Stimulated activated CD8-positive, alpha-beta memory T cell treated with anti-CD3 and anti-CD28 coated beads, Interleukin-4, amount 100 ng/mL, for 48 hours (primary cell): ENCODE data around the gene KLHL10.
A peak's percentile ranks its signal among the peaks of the same experiment; 100 is the strongest.
"Not testable (repeated sequence)": the region's sequence is repeated elsewhere in the genome, so short reads cannot be mapped to it uniquely, and the experiment has no call there.

Source experiments
- DNase-seq: peaks from one replicate; pipeline ENCODE4 v3.0.0-alpha.2; 2020

The KLHL10 gene

DNA sequence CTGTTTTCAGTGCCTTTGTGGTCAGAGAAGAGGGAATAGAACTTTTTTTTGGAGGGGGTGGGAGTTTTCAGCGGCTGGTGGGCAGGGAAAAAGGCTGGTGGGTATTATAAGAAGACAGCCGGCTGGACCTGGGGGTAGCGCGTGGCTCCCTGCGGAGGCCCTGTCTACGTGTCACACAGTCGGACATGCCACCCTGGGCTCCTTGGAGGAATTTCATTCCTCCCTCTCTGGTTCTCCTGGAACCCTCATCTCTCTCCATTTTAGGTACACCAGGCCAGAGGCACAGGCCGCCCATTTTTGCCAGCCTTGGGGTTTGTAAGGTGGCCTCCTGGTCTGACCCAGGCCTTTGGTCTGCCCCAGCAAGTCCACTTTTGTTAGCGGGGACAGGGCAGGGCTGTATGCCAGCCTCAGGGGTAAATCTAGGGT, 23.9 kb upstream of the KLHL10 start:
- no peak for DNase-seq

DNA sequence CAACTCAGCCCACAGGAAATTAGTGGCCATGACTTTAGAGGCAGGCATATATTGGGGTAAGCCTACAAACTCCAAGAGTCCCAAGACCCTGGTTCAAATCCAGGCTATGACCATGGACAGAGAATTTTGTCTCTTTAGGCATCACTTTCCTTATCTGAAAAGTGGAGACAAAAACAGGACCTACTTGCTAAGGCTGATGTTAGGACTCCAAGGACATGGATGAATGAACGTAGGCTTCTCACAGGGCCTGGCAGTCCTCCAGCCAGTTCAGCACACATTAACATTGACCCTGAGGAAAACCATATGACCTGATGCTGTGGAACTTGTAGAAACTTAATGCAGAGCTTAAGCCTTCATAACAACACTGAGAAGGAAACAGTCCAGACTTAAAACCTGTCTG, 23.4 kb upstream of the KLHL10 start:
- no peak for DNase-seq

DNA sequence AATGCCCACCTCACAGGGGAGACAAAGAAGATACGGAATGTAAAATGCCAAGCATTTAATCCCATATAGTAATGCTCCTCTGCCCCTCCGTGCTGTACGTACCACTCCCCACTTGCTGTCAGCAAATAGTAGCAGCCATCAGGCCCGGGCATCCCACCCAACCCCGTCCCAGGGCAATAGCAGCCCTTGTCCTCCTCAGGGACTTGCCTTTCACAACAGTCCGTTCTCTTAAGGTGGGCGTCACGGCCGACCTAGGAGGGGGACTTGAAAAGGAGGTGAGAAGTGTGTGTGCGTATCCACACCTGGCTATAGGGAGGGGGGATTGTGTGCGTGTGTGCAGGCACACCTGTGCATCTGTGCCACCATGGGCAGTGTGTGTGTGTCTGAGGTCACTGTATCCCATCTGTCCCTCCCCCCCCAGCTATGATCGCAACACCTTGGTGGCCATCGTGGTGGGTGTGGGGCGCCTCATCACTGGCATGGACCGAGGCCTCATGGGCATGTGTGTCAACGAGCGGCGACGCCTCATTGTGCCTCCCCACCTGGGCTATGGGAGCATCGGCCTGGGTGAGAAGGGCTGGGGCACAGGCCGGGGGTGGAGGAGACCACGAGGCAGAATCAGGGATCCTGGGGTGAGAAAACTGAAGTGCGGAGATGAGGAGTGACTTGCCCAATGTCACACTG, 20.8 kb upstream of the KLHL10 start:
- DNase-seq: no peak

DNA sequence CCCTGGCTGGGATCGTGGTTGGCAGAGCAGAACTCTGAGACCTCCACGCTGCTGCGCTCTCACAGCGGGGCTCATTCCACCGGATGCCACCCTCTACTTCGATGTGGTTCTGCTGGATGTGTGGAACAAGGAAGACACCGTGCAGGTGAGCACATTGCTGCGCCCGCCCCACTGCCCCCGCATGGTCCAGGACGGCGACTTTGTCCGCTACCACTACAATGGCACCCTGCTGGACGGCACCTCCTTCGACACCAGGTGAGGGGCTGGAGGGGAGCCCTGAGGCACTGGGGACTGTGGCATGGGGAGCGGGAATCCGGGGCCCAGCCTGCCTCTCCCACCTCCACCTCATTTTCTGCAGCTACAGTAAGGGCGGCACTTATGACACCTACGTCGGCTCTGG, 19.6 kb upstream of the KLHL10 start:
- no peak for DNase-seq

DNA sequence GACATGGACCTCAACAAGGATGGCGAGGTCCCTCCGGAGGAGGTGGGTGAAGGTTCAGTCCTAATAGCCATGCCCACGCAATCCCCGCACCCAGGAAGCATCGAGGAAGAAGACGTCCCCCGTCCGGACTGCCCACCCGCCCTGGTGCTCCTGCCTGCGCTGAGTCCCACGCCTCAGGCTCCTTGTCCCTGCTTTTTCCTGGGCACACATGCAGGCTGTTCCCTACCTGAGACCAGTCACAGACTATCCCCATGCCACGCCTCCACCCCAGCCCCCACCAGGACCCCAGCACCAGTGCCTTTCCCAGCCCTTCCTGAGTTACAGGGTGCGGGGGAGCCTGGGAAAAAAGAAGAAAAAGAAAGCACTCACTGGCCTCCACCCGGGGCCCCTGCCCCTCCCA, 15.8 kb upstream of the KLHL10 start:
- no peak for DNase-seq

DNA sequence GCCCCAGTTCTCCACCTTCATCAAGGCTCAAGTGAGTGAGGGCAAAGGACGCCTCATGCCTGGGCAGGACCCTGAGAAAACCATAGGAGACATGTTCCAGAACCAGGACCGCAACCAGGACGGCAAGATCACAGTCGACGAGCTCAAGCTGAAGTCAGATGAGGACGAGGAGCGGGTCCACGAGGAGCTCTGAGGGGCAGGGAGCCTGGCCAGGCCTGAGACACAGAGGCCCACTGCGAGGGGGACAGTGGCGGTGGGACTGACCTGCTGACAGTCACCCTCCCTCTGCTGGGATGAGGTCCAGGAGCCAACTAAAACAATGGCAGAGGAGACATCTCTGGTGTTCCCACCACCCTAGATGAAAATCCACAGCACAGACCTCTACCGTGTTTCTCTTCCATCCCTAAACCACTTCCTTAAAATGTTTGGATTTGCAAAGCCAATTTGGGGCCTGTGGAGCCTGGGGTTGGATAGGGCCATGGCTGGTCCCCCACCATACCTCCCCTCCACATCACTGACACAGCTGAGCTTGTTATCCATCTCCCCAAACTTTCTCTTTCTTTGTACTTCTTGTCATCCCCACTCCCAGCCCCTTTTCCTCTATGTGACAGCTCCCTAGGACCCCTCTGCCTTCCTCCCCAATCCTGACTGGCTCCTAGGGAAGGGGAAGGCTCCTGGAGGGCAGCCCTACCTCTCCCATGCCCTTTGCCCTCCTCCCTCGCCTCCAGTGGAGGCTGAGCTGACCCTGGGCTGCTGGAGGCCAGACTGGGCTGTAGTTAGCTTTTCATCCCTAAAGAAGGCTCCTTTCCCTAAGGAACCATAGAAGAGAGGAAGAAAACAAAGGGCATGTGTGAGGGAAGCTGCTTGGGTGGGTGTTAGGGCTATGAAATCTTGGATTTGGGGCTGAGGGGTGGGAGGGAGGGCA, 15.1 kb upstream of the KLHL10 start:
- no peak for DNase-seq

DNA sequence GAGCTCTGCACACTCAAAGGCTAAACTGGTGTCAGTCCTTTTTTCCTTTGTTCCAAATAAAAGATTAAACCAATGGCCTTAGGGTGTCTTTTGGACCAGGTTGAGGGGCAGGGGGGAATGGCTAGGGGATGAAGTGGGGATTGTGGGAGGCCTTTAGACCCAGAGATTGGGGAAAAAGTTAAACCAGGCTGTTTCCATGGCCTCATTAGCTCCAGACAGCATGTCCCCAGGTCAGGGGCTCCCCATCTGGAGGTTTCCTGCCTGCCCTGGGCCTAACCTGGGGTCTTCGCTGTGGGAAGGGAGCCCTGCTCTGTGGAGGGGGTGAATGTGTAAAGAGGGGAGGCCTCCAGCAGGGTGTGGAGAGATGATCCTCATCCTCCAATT, 14.5 kb upstream of the KLHL10 start:
- DNase-seq: no peak

DNA sequence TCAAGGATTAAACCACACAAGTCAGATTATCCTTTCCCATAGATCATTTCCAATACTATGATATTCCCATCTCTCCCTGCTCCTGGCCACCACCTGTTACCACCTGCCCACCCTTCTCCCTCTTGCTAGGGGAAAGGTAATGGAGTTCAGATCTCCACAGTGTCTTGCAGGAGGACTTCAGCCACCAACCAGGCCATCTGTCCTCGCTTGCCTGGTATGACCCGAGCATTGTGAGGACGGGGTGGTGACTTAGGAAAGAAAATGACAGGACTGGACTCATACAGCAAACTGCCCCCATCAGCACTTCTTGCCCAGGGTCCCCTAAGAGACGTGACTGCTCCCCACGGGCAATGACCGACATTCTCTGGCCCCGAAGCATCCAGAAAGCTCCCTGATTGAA, 14.0 kb upstream of the KLHL10 start:
- no peak for DNase-seq

DNA sequence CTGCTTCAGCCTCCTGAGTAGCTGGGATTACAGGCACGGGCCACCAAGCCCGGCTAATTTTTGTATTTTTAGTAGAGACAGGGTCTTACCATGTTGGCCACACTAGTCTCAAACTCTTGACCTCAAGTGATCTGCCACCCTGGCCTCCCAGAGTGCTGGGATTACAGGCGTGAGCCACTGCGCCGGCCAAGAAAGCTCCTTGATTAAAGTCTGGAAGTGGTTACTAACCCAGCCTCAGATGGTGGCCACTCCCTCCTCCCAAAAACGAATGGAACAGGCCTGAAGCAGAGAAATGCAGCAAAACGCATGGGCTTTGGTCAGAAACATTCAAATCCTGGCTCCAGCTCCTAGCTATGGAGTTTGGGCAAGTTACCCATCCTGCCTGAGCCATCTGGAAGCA, 13.5 kb upstream of the KLHL10 start:
- DNase-seq: no peak

DNA sequence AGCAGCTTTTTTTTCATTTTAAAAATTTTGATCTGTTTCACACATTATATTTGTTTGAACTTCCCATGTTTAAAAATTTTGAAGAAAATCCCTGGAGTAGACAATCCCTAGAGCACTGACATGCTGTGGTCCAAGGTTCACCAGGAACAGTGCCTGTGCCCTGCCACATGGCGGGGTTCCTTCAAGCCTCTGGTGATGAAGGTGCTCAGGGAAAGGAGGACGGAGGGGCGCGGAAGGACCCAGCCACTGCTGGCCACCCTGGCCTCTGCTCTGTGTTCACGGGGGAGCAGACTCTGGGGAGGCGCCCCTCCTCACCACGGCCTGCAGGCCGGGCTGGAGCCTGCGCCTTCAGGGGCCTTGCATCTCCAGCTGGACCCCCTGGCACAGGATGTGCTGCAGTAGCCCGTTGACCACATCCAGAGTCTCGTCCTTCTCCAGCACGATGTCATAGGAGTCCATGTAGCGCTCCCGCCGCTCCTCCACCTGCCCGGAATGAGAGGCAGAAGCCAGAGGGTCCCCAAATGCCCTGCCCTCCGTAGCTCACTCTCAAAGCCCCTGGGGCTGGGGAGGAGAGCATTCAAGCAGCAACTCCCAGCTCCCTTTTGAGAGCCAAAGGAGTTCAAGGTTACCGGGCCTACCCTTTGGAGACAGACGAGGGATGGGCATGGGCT, 12.3 kb upstream of the KLHL10 start:
- DNase-seq: no peak

DNA sequence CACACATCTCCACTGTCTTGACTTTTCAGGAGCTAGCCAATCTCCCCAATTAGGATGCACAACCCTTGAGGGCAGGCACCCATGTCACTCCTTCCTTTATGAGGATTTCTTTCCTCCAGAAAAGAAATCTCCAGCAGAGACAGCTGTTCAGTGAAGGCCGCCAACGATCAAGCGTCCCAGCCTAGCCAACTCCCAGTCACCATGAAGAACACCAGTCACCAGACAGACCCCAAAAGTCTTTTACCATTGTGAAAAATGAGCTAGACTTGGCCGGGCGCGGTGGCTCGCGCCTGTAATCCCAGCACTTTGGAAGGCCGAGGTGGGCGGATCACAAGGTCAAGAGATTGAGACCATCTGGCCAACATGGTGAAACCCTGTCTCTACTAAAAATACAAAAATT, 7.7 kb upstream of the KLHL10 start:
- DNase-seq: not testable (repeated sequence)

DNA sequence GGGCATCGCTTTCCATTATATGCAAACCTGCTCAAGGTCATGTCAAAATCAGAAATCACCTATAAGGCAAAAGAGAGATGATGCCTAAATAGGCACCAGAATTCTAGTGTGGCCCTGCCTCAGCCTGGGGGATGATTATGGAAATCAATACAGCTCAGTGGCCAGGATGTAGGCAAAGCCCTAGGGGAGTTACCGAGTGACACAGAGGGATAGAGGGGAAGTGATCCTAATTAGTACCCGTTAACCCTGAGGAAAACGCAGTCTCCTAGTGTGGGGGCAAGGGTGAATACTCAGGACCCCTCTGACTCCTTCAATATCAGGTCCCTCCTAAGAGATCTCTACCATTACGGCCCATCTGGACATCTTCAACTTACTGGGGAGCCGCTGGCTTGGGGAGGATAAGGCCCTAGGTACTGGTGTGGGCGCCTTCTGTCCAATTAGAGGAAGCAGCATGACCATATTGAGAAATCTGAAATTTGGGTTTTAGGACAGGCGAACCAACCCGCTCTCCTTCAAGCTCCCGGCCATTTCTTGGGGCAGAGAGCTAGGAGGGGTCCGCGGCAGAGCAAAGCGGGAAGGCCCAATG, 2.3 kb upstream of the KLHL10 start:
- DNase-seq: no peak

DNA sequence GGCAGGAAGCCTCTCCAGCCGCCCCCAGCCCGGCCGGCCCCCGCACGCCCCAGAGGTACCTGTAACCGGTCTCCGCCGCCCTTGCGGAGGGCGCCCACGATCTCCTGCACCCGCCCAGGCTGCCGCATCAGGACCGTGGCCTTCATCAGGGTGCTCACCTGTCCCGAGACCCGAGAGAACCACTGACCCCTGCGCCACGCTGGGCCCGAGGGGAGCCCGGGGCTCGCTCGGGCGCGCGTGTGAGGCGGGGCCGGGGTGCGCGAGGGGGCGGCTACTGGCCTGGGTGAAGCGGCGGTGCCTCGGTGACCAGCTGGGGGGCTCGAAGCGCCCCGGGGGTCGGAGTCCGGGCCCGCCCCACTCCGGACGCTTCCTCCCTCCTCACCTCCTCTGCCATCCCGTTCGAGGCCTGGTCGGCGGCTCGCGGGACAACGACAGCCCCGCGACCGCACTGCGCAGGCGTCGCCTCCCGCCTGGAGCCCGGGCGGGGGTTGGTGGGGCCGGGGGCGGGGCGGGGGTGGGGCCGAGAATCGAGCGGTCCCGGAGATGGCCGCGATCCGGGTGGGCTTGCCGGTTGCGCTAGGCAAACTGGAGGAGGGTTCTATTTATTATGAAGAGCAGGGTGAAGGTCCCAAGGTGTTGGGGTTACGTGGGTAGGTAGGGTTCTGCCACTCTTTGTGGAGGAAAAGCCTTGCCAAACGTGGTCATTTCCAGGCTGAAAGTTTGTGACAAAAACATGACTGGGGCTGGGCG, 1.6 kb upstream of the KLHL10 start, which contains the start of gene NT5C3B:
Gene NT5C3B (minus strand): TSS at position 433 of the 750 bp plus-strand sequence. CDS start 39 bp downstream, at position 394.
- peak; percentile 73 for DNase-seq

DNA sequence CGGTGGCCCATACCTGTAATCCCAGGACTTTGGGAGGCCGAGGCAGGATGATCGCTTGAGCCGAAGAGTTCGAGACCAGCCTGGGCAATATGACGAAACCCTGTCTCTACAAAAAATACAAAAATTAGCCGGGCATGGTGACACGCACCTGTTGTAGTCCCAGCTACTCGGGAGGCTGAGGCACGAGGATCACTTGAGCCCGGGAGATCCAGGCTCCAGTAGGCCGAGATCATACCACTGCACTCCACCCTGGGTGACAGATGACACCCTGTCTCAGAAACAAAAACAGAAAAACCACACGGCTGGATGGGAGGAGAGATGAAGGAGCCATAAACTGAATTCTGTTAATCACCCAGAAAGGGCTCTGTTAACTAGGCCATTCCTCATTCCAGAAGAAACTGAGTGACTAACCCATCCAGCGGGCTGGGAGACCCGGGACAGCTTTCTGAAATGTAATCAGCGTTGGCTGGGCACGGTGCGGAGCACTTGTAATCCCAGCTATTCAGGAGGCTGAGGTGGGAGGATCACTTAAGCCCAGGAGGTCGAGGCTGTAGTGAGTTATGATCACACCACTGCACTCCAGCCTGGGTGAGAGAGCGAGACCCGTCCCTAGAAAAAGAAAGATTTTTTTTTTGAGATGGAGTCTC, 952 bp upstream of the KLHL10 start:
- no peak for DNase-seq

DNA sequence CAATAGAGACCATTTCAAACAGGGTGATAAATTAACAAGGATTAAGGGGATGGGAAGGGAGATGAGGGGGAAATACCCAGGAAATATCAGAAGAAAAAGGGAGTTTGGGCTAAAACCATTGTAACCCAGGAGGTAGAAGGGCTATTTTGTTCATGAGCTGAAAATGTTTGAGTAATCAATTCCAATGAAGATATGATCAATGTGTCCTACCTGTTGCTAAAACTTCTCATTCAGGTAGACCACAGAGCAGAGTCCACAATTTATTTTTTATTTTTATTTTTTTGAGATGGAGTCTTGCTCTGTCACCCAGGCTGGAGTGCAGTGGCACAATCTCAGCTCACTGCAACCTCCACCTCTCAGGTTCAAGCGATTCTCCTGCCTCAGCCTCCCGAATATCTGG, 1.8 kb downstream of the KLHL10 start:
- not testable (repeated sequence) for DNase-seq

DNA sequence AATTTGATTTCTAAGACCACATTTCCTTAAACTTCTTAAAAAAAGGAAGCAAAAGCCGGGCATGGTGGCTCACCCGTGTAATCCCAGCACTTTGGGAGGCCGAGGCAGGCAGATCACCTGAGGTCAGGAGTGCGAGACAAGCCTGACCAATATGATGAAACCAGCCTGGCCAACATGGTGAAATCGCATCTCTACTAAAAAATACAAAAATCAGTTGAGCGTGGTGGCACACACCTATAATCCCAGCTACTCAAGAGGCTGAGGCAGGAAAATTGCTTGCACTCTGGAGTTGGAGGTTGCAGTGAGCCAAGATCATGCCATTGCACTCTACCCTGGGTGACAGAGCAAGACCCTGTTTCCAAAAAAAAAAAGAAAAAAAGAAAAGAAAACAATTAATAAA, 3.2 kb downstream of the KLHL10 start:
- not testable (repeated sequence) for DNase-seq

DNA sequence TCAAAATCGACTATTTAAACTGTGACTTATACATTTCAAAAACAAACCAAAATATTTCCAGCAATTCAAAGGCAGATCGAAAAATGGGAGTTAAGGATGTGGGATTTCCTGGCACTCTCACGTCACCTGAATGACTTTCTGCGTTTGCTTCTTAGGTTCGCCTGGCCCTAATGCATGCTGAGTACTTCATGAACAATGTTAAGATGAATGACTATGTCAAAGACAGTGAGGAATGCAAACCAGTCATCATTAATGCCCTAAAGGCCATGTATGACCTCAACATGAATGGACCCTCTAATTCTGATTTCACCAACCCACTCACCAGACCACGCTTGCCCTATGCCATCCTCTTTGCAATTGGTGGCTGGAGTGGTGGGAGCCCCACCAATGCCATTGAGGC, 7.3 kb downstream of the KLHL10 start:
- no peak for DNase-seq

DNA sequence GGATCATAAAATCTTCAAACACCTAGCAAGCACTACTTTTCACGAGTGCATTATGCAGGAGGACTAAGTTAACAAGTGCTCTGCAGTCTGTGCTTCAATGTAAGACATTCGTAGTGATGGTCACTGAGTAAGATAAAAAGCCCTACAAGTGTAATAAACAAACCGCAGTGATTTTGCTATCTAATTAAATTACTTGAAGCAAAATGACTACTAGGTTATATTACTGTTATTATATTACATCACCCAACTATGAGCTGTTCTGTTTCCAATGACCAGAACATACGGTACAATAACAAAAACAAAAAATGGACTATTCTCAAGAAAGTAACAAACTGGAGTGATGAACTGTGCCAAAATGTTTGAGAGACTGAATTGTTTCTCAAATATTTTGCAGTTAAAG, 11.2 kb downstream of the KLHL10 start:
- DNase-seq: no peak

DNA sequence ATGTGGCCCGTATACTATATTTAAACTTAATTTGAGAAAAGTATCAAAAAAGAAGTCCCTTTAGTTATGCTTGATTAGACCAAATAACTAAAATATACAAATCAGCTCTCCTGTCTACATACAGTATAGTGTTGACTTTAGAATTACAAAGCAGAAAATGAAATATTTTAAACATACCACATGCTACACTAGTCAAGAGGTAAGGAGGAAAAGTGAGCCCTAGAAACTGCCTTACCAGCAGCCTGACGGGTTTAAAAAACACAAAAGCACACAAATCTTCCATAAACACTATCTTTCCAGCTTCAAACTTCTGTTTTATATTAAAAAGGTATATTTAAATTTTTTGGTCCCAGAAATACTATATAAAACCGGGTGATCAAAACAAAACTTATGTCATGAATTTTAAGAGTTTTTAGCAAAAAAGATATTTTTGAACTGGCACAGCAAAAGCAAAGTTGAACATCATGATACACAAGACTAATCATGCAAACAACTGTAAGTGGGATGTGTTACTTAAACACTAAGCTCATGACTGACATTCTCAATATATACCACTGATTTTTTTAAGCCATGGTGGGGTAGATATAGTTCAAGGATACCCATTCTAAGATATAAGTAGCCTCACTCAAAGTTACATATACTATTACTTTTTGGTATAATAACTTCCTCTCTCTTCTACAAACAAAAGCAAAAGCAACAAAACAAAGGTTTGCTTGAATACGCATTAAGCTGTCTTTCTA, 11.8 kb downstream of the KLHL10 start:
- no peak for DNase-seq

DNA sequence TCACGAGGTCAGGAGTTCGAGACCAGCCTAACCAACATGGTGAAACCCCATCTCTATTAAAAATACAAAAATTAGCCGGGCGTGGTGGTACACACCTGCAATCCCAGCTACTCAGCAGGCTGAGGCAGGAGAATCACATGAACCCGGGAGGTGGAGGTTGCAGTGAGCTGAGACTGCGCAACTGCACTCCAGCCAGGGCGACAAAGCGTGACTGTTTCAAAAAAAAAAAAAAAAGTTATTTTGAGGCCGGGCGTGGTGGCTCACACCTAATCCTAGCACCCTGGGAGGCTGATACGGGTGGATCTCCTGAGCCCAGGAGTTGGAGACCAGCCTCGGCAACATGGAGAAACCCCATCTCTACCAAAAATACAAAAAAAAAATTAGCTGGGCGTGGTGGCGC, 13.8 kb downstream of the KLHL10 start:
- DNase-seq: not testable (repeated sequence)

DNA sequence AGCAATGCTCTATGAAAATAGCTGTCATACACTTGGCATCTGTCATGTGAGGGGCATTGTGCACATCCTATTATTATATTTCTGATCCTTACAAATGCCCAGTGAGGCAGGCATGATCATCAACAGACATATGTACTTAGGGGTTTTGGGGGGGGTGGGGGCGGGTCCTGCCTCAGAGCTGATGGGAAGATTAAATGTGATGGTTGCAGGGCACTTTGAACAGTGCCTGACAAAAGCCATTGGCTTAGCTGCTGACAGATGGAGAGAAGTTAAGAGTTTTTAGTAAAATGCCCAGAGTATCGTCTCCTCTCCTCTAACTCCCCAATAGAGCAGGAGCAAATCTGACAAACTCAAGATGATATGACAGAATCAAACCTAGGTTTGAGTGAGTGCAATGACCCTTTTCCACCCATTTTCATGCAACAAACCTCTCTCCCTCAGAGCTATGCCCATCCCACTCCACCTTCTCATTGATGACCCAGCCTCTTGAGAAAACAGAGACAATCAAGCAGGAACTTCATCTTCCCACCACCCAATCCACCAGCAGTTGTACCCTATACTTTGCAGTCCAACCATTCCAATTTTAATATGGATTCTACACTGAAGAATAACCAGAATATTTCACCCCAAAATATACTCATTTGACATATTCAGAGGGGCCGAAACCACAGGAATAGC, 22.8 kb downstream of the KLHL10 start:
- DNase-seq: no peak
